ENCODE measurements around the gene HDDC3.
A peak's percentile ranks its signal among the peaks of the same experiment; 100 is the strongest.

HDDC3 gene

GRCh38 chr15:90952901-90953677 lies 20.7 kb upstream of the HDDC3 start:
- DNase-seq = no peak

GRCh38 chr15:90950676-90951075 lies 18.3 kb upstream of the HDDC3 start:
- no peak for DNase-seq

- DNase-seq = no peak
These were observed 17.8 kb upstream of the HDDC3 start for GRCh38 chr15:90949979-90950675.

- DNase-seq = no peak
These were observed 16.2 kb upstream of the HDDC3 start for GRCh38 chr15:90948506-90948905.

- DNase-seq = no peak
These were observed 15.4 kb upstream of the HDDC3 start for GRCh38 chr15:90947577-90948357.

GRCh38 chr15:90946941-90947576 lies 14.7 kb upstream of the HDDC3 start:
- DNase-seq = no peak

- no peak for DNase-seq
These were observed 14.2 kb upstream of the HDDC3 start for GRCh38 chr15:90946538-90946937.

GRCh38 chr15:90945091-90945490 lies 12.7 kb upstream of the HDDC3 start:
- no peak for DNase-seq

- DNase-seq = no peak
These were observed 10.2 kb upstream of the HDDC3 start for GRCh38 chr15:90942354-90943120.

- no peak for DNase-seq
These were observed 8.7 kb upstream of the HDDC3 start for GRCh38 chr15:90941038-90941437.

GRCh38 chr15:90939756-90940155 lies 7.4 kb upstream of the HDDC3 start:
- DNase-seq = no peak

- DNase-seq = no peak
These were observed 5.9 kb upstream of the HDDC3 start for GRCh38 chr15:90938261-90938660.

GRCh38 chr15:90936823-90937222 lies 4.5 kb upstream of the HDDC3 start:
- DNase-seq = no peak

- peak; percentile 95 for DNase-seq
These were observed 2.8 kb upstream of the HDDC3 start, which contains the start of gene UNC45A for GRCh38 chr15:90934949-90935751. UNC45A (plus strand) TSS chr15:90935285; CDS start chr15:90935325, 40 bp downstream.

- DNase-seq = peak; percentile 93
These were observed 2.1 kb upstream of the HDDC3 start for GRCh38 chr15:90934256-90934948.

GRCh38 chr15:90933301-90933700 lies 952 bp upstream of the HDDC3 start:
- DNase-seq = no peak

- no peak for DNase-seq
These were observed 277 bp upstream of the HDDC3 start for GRCh38 chr15:90932660-90932991.

GRCh38 chr15:90931575-90931827 lies 848 bp downstream of the HDDC3 start:
- no peak for DNase-seq

GRCh38 chr15:90930861-90931574 lies 1.3 kb downstream of the HDDC3 start:
- DNase-seq = peak; percentile 21

GRCh38 chr15:90929246-90930019 lies 2.9 kb downstream of the HDDC3 start:
- DNase-seq = no peak

Measured in activated CD4-positive, alpha-beta T cell treated with anti-CD3 and anti-CD28 coated beads, Interleukin-2, amount 50 U/mL, for 16 hours (primary cell).